A549 (cell line): ENCODE results near the gene CLEC20A. TPM values are rescaled to one million over a fixed set of nuclear protein-coding genes. Genes with fewer than 3 reads are reported as not detected.

Source experiments
- ATAC-seq, 2 experiments: fragments of 200-7000 bp in 1 of 2; fragments of >200 bp in 1 of 2; cut with Nextera tagmentation in 1 of 2; cut with Tn5 transposase in 1 of 2; 3 replicates each; pipeline versions ENCODE4 v1.8.0 to v1.9.1; 2018 to 2020; ENCODE audit warnings: mild to moderate bottlenecking in 1 of 2, moderate library complexity in 1 of 2
- CTCF ChIA-PET: fragments of 300-600 bp; sonication (Branson Sonifier 250); formaldehyde crosslinking; extraction: SDS; loops from one replicate; lab custom pipeline; 2021; ENCODE audit warnings: antibody characterized with exemption, inconsistent platforms; lab: Yijun Ruan, JAX
- POLR2A ChIA-PET: fragments of 350-600 bp; formaldehyde crosslinking; extraction: SDS; loops from one replicate; lab custom pipeline; 2021; ENCODE audit warnings: antibody characterized with exemption, inconsistent platforms; lab: Yijun Ruan, JAX
- DNase-seq, 2 experiments: peaks; one replicate each; pipeline versions ENCODE4 v3.0.0 to v3.0.0-alpha.2; 2011 to 2016; ENCODE audit warnings: low read depth in 1 of 2, low spot score in 1 of 2
- FAIRE-seq: peaks from 2 replicates; lab custom pipeline; 2011; peaks lifted over from hg19 to GRCh38; lab: Jason Lieb, UNC
- H3K27ac ChIP-seq, 2 experiments: fragments of >200 bp; sonication (Bioruptor Twin); formaldehyde crosslinking; 3 replicates each; pipeline ENCODE4 v1.5.1; 2016 to 2017
- H3K4me1 ChIP-seq: fragments of >200 bp; sonication (Bioruptor Twin); formaldehyde crosslinking; 3 replicates; pipeline ENCODE4 v1.6.1; 2016
- H3K4me2 ChIP-seq: fragments of >200 bp; sonication (Bioruptor Twin); formaldehyde crosslinking; 3 replicates; pipeline ENCODE4 v1.6.1; 2016
- H3K4me3 ChIP-seq: fragments of >200 bp; sonication (Bioruptor Twin); formaldehyde crosslinking; 3 replicates; pipeline ENCODE4 v1.5.1; 2016
- H3K9me3 ChIP-seq: fragments of >200 bp; sonication (Bioruptor Twin); formaldehyde crosslinking; 3 replicates; pipeline ENCODE4 v1.6.1; 2016
- ATOH8 ChIP-seq: fragments of 250-450 bp; sonication (Bioruptor Pico); IDR thresholded peaks from 2 replicates; pipeline ENCODE4 v1.5.0; 2020; ENCODE audit warnings: low read depth, mild to moderate bottlenecking, moderate library complexity
- BCL3 ChIP-seq: fragments of >200 bp; sonication (Bioruptor Twin); formaldehyde crosslinking; IDR thresholded peaks from 3 replicates; pipeline ENCODE4 v1.6.1; 2016
- CBX2 ChIP-seq: fragments of 200-600 bp; sonication (generic); IDR thresholded peaks from 2 replicates; pipeline ENCODE4 v1.6.1; 2016; ENCODE audit warnings: low read depth, mild to moderate bottlenecking, borderline replicate concordance
- CBX8 ChIP-seq: fragments of 200-600 bp; sonication (generic); IDR thresholded peaks from 2 replicates; pipeline ENCODE4 v1.6.1; 2016
- CTCF ChIP-seq: fragments of >200 bp; sonication (Bioruptor Twin); formaldehyde crosslinking; IDR thresholded peaks from 3 replicates; pipeline ENCODE4 v1.5.1; 2016
- E2F6 ChIP-seq: IDR thresholded peaks from 2 replicates; pipeline ENCODE4 v1.6.1; 2012; ENCODE audit warnings: low read depth, borderline replicate concordance
- FOSB ChIP-seq: fragments of 250-450 bp; sonication (Bioruptor Pico); IDR thresholded peaks from 2 replicates; pipeline ENCODE4 v1.5.0; 2020; ENCODE audit warnings: mild to moderate bottlenecking, moderate library complexity
- FOXS1 ChIP-seq: fragments of 250-450 bp; sonication (Bioruptor Pico); IDR thresholded peaks from 2 replicates; pipeline ENCODE4 v1.5.0; 2020; ENCODE audit warnings: mild to moderate bottlenecking, moderate library complexity
- HDAC2 ChIP-seq: fragments of 200-600 bp; sonication (generic); IDR thresholded peaks from 2 replicates; pipeline ENCODE4 v1.6.1; 2016
- HMGXB4 ChIP-seq: fragments of 250-450 bp; sonication (Bioruptor Pico); IDR thresholded peaks from 2 replicates; pipeline ENCODE4 v1.5.0; 2021; ENCODE audit warnings: mild to moderate bottlenecking, moderate library complexity, borderline replicate concordance
- HOXA7 ChIP-seq: fragments of 250-450 bp; sonication (Bioruptor Pico); IDR thresholded peaks from 2 replicates; pipeline ENCODE4 v1.5.0; 2020; ENCODE audit warnings: mild to moderate bottlenecking, moderate library complexity
- HOXB13 ChIP-seq: fragments of 250-450 bp; sonication (Bioruptor Pico); IDR thresholded peaks from 2 replicates; pipeline ENCODE4 v1.5.0; 2020; ENCODE audit warnings: low read depth, mild to moderate bottlenecking, moderate library complexity
- JUN ChIP-seq, 2 experiments: fragments of >200 bp; sonication (Bioruptor Twin); formaldehyde crosslinking; IDR thresholded peaks; 2 replicates in 1 of 2; 3 replicates in 1 of 2; pipeline ENCODE4 v1.6.1; 2016 to 2017
- KDM1A ChIP-seq: fragments of 200-600 bp; sonication (generic); IDR thresholded peaks from 2 replicates; pipeline ENCODE4 v1.6.1; 2016; ENCODE audit warnings: low read depth, mild to moderate bottlenecking
- MAZ ChIP-seq: fragments of 150-350 bp; IDR thresholded peaks from 2 replicates; pipeline ENCODE4 v1.6.1; 2014; ENCODE audit warnings: antibody characterized with exemption, low read depth, low read length, borderline replicate concordance
- MYC ChIP-seq: IDR thresholded peaks from 2 replicates; pipeline ENCODE4 v1.6.1; 2012; ENCODE audit warnings: mild to moderate bottlenecking, inconsistent platforms, low read length, improper control_type of control experiment, borderline replicate concordance
- NR3C1 ChIP-seq: fragments of >200 bp; sonication (Bioruptor Twin); formaldehyde crosslinking; IDR thresholded peaks from 3 replicates; pipeline ENCODE4 v1.6.1; 2017
- POLR2A ChIP-seq: IDR thresholded peaks from 2 replicates; pipeline ENCODE4 v1.6.1; 2012; ENCODE audit warnings: mild to moderate bottlenecking, low read length
- POLR2AphosphoS2 ChIP-seq: conservative IDR thresholded peaks from 2 replicates; pipeline ENCODE4 v1.6.1; 2012; ENCODE audit warnings: low read length, improper control_type of control experiment, inconsistent platforms
- RAD21 ChIP-seq, 2 experiments: fragments of >200 bp in 1 of 2; sonication (Bioruptor Twin) in 1 of 2; formaldehyde crosslinking in 1 of 2; IDR thresholded peaks in 1 of 2; conservative IDR thresholded peaks in 1 of 2; 2 replicates in 1 of 2; 3 replicates in 1 of 2; pipeline ENCODE4 v1.6.1; 2012 to 2018; ENCODE audit warnings: inconsistent platforms in 1 of 2
- RCOR1 ChIP-seq: fragments of 150-350 bp; IDR thresholded peaks from 2 replicates; pipeline ENCODE4 v1.6.1; 2014; ENCODE audit warnings: antibody characterized with exemption, low read length, low read depth
- RFX5 ChIP-seq: fragments of 450-650 bp; IDR thresholded peaks from 2 replicates; pipeline ENCODE4 v1.7.1; 2014; ENCODE audit warnings: antibody characterized with exemption, mild to moderate bottlenecking, moderate library complexity
- RNF2 ChIP-seq: fragments of 200-600 bp; sonication (generic); IDR thresholded peaks from 2 replicates; pipeline ENCODE4 v1.6.1; 2016; ENCODE audit warnings: low read depth, mild to moderate bottlenecking, antibody characterized with exemption, moderate library complexity, borderline replicate concordance
- SREBF2 ChIP-seq: fragments of 450-650 bp; IDR thresholded peaks from 2 replicates; pipeline ENCODE4 v1.6.1; 2014; ENCODE audit warnings: mild to moderate bottlenecking, moderate library complexity
- TFCP2L1 ChIP-seq: fragments of 250-450 bp; sonication (Bioruptor Pico); IDR thresholded peaks from 2 replicates; pipeline ENCODE4 v1.5.0; 2021; ENCODE audit warnings: mild to moderate bottlenecking
- TP53 ChIP-seq: fragments of 250-450 bp; sonication (Bioruptor Pico); IDR thresholded peaks from 2 replicates; pipeline ENCODE4 v1.5.0; 2021; ENCODE audit warnings: mild to moderate bottlenecking, moderate library complexity
- ZFP36 ChIP-seq: fragments of 450-650 bp; IDR thresholded peaks from 2 replicates; pipeline ENCODE4 v1.6.1; 2014; ENCODE audit warnings: borderline replicate concordance; ENCODE audit not compliant: partially characterized antibody
- WGBS: methylation state at CpG from one replicate; pipeline ENCODE4 v1.1.6; 2017; ENCODE audit errors: missing lambda C conversion rate; 5-methylcytosine and 5-hydroxymethylcytosine counted together
- polyA plus RNA-seq, 4 experiments: library from polyadenylated mRNA; depleted of rRNA in 3 of 4; stranded (reverse); fragments of >200 nt; fragmentation: RNase III in 1 of 4; extraction: RNeasy Plus Mini Kit Qiagen cat#74134 plus additional on column Dnase treatment in 1 of 4; gene quantifications; 2 replicates in 3 of 4; 3 replicates in 1 of 4; pipeline ENCODE4 v1.2.3, GENCODE V29; 2011 to 2017

Gene CLEC20A
- polyA plus RNA-seq, 2 of the 4 experiments (the other 2 are of a cell fraction) = not detected

GRCh38 chr1:178532392-178532791, 35.6 kb upstream of the CLEC20A start (continued):
- TF ChIP-seq POLR2AphosphoS2 (no peak), RCOR1 (no peak), FOXS1 (no peak), TP53 (no peak), HDAC2 (no peak)
- TF ChIP-seq, all 56 proteins: peak for 4

GRCh38 chr1:178531887-178532286, 35.1 kb upstream of the CLEC20A start:
- no peaks in the 10 kb centered on the region for H3K9me3 ChIP-seq
- ChIA-PET CTCF (interaction anchor here (0.5 to 18.9 kb wide), 33 partner anchors 10 to 838 kb away, joined by 3 to 352 read pairs (median 4); partner anchors contain the start of genes SOAT1 and TOR3A), POLR2A (no interaction called here)
- H3K4me1 ChIP-seq = peaks cover 24% of the 10 kb centered on the region
- TF ChIP-seq JUN (IDR thresholded peaks at IDR 0.05) = no peak
- no peak for TF ChIP-seq HOXA7 (CRISPR knock-in tag)
- TF ChIP-seq MAZ = no peak
- TF ChIP-seq RAD21 (conservative IDR thresholded peaks at IDR 0.05 in 1 of 2, IDR thresholded peaks at IDR 0.05 in 1 of 2) = no peak
- TF ChIP-seq NR3C1 = no peak
- TF ChIP-seq HOXB13 (CRISPR knock-in tag) = no peak
- no peak for TF ChIP-seq POLR2A
- TF ChIP-seq ZFP36 = no peak
- no peak for TF ChIP-seq SREBF2
- no peak for TF ChIP-seq TFCP2L1 (CRISPR knock-in tag)
- no peak for TF ChIP-seq BCL3
- TF ChIP-seq E2F6 = no peak
- TF ChIP-seq CBX8 = no peak
- no peak for TF ChIP-seq FOSB (CRISPR knock-in tag)
- no peak for TF ChIP-seq CBX2
- TF ChIP-seq KDM1A = no peak
- no peak for TF ChIP-seq CTCF
- no peak for TF ChIP-seq MYC
- H3K4me3 ChIP-seq = no peak overlapping the region
- peak overlapping the region; percentile 56 for H3K4me2 ChIP-seq
- FAIRE-seq (no peak), DNase-seq (no peak), ATAC-seq (peak in 1 of 2 experiments; percentile 36; a peak in 3 of 6 replicates)
- peak overlapping the region in 1 of 2 experiments; percentile 12; a peak in 3 of 6 replicates for H3K27ac ChIP-seq
- 58% methylated on average over 10 of the region's 10 CpGs for WGBS

- Histone ChIP-seq H3K4me3 (no peak overlapping the region), H3K4me1 (peaks cover 15% of the 10 kb centered on the region), H3K9me3 (no peaks in the 10 kb centered on the region), H3K4me2 (peak overlapping the region; percentile 5; the same call in 2 of the 3 replicates), H3K27ac (peak overlapping the region in 1 of 2 experiments; percentile 39; a peak in 2 of 6 replicates)
- no peak for FAIRE-seq
- WGBS = 82% methylated on average over 3 of the region's 3 CpGs
- ChIA-PET CTCF (interaction anchor here (1.4 to 18.9 kb wide), 6 partner anchors 12 to 551 kb away, joined by 3 to 352 read pairs (median 27); partner anchors contain the start of gene TOR3A), POLR2A (interaction anchor here (0.6 kb wide), 1 partner anchor 363 kb away, joined by 3 read pairs; no protein-coding TSS in a partner anchor)
- DNase-seq = no peak
- ATAC-seq = no peak
- TF ChIP-seq ATOH8 (CRISPR knock-in tag) (no peak), RFX5 (no peak), FOXS1 (no peak), TP53 (no peak), RNF2 (no peak), HMGXB4 (CRISPR knock-in tag) (no peak), HDAC2 (no peak), ZFP36 (no peak), POLR2AphosphoS2 (no peak)
These were observed 33.7 kb upstream of the CLEC20A start for GRCh38 chr1:178530502-178530901.
